HG03354 (cell line): ENCODE data around the gene EGLN3.

Experiments
- ATAC-seq: cut with Tn5 transposase; IDR thresholded peaks from one replicate; pipeline ENCODE4 v1.9.1; 2021; ENCODE audit warnings: mild to moderate bottlenecking; ENCODE audit not compliant: unreplicated experiment, poor library complexity, severe bottlenecking

EGLN3 gene

GRCh38 chr14:33917661-33918060, 33.2 kb downstream of the EGLN3 start:
- no peak for ATAC-seq

GRCh38 chr14:33916663-33917565, 34.0 kb downstream of the EGLN3 start:
- ATAC-seq, result no peak

GRCh38 chr14:33915682-33916081, 35.2 kb downstream of the EGLN3 start:
- ATAC-seq, result no peak

GRCh38 chr14:33914676-33915516, 36.0 kb downstream of the EGLN3 start:
- no peak for ATAC-seq

GRCh38 chr14:33911046-33911445, 39.8 kb downstream of the EGLN3 start:
- no peak for ATAC-seq

GRCh38 chr14:33910435-33910834, 40.4 kb downstream of the EGLN3 start:
- ATAC-seq, result no peak

GRCh38 chr14:33909380-33910084, 41.3 kb downstream of the EGLN3 start:
- no peak for ATAC-seq

GRCh38 chr14:33908540-33909223, 42.2 kb downstream of the EGLN3 start:
- no peak for ATAC-seq

GRCh38 chr14:33906968-33907367, 43.9 kb downstream of the EGLN3 start:
- no peak for ATAC-seq

GRCh38 chr14:33904609-33905008, 46.3 kb downstream of the EGLN3 start:
- ATAC-seq, result no peak

- ATAC-seq, result no peak
These were observed 47.5 kb downstream of the EGLN3 start for GRCh38 chr14:33903369-33903768.

- no peak for ATAC-seq
These were observed 48.5 kb downstream of the EGLN3 start for GRCh38 chr14:33902363-33902762.

- ATAC-seq, result no peak
These were observed 49.3 kb downstream of the EGLN3 start for GRCh38 chr14:33901426-33902155.

- no peak for ATAC-seq
These were observed 50.2 kb downstream of the EGLN3 start for GRCh38 chr14:33900706-33901105.

- ATAC-seq, result no peak
These were observed 51.0 kb downstream of the EGLN3 start for GRCh38 chr14:33899723-33900341.

- ATAC-seq, result no peak
These were observed 52.9 kb downstream of the EGLN3 start for GRCh38 chr14:33897878-33898535.

- no peak for ATAC-seq
These were observed 53.5 kb downstream of the EGLN3 start for GRCh38 chr14:33897382-33897781.

GRCh38 chr14:33894339-33894738, 56.5 kb downstream of the EGLN3 start:
- no peak for ATAC-seq
